A673 (cell line): Measurements from ENCODE around the gene BMP2K. TPM values are rescaled to one million over a fixed set of nuclear protein-coding genes. Genes with fewer than 3 reads are reported as not detected.

Experiments used
- BruUV-seq: library from RNA; stranded (reverse); fragments of 400-500 nt; replicated peaks from 2 replicates; lab custom pipeline; 2021; lab: Mats Ljungman, UMichigan
- CTCF ChIA-PET: fragments of 300-600 bp; sonication (Branson Sonifier 250); formaldehyde crosslinking; loops from one replicate; lab custom pipeline; 2022; ENCODE audit warnings: antibody characterized with exemption; lab: Charles Lee
- POLR2A ChIA-PET: fragments of 300-600 bp; sonication (Branson Sonifier 250); formaldehyde crosslinking; loops from one replicate; lab custom pipeline; 2022; ENCODE audit warnings: antibody characterized with exemption; ENCODE audit not compliant: low non-redundant PET; lab: Charles Lee
- DNase-seq: peaks from one replicate; pipeline ENCODE4 v3.0.0-alpha.2; 2015; ENCODE audit warnings: low spot score
- H3K27ac ChIP-seq: fragments of 200-600 bp; sonication (generic); 2 replicates; pipeline ENCODE4 v1.5.1; 2016; ENCODE audit warnings: mixed run types, low read depth, mild to moderate bottlenecking, mixed read lengths, antibody characterized with exemption, low read length; ENCODE audit not compliant: poor library complexity, severe bottlenecking
- H3K27me3 ChIP-seq: fragments of 200-600 bp; sonication (generic); replicated peaks from 2 replicates; pipeline ENCODE4 v1.6.1; 2017; ENCODE audit warnings: mixed run types, low read depth, mild to moderate bottlenecking, mixed read lengths, antibody characterized with exemption, low read length; ENCODE audit not compliant: insufficient read depth, poor library complexity
- H3K36me3 ChIP-seq: fragments of 200-600 bp; sonication (generic); 2 replicates; pipeline ENCODE4 v1.6.1; 2016; ENCODE audit warnings: mixed run types, mild to moderate bottlenecking, mixed read lengths, antibody characterized with exemption, low read length; ENCODE audit not compliant: insufficient read depth, poor library complexity, severe bottlenecking
- H3K4me1 ChIP-seq: fragments of 200-600 bp; sonication (generic); 2 replicates; pipeline ENCODE4 v1.6.1; 2017; ENCODE audit warnings: mixed run types, mild to moderate bottlenecking, mixed read lengths, antibody characterized with exemption, low read length; ENCODE audit not compliant: insufficient read depth, poor library complexity, severe bottlenecking
- H3K4me3 ChIP-seq: fragments of 200-600 bp; sonication (generic); 2 replicates; pipeline ENCODE4 v1.5.1; 2016; ENCODE audit warnings: low read depth, mixed run types, mild to moderate bottlenecking, mixed read lengths, low read length; ENCODE audit not compliant: poor library complexity, severe bottlenecking
- H3K9me3 ChIP-seq: fragments of 200-600 bp; sonication (generic); 2 replicates; pipeline ENCODE4 v1.6.1; 2016; ENCODE audit warnings: mixed run types, low read depth, mild to moderate bottlenecking, mixed read lengths, antibody characterized with exemption, low read length; ENCODE audit not compliant: poor library complexity, severe bottlenecking
- CTCF ChIP-seq: fragments of 300-800, 200-600 bp; sonication (generic); conservative IDR thresholded peaks from 2 replicates; pipeline ENCODE4 v1.5.1; 2017; ENCODE audit warnings: low read depth, mild to moderate bottlenecking, antibody characterized with exemption, low read length, moderate library complexity, mixed read lengths
- EZH2 ChIP-seq: fragments of 200-600 bp; sonication (generic); IDR thresholded peaks from 2 replicates; pipeline ENCODE4 v1.6.1; 2017; ENCODE audit warnings: borderline replicate concordance, low read depth, mild to moderate bottlenecking, mixed read lengths, antibody characterized with exemption, low read length; ENCODE audit not compliant: poor library complexity, severe bottlenecking
- intact Hi-C: fragments of 100-400 bp; cut with micrococcal nuclease; formaldehyde crosslinking; loops from one replicate; pipeline ENCODE4 v1.10.0; 2022; ENCODE audit not compliant: unreplicated experiment
- total RNA-seq: library from RNA; stranded (reverse); gene quantifications from 2 replicates; pipeline ENCODE4 v1.2.3, GENCODE V29; 2021

The BMP2K gene
- total RNA-seq, 1 experiment from 2014 or later: 14.3 TPM

- no peaks in the 10 kb centered on the region for H3K27me3 ChIP-seq
- intact Hi-C loops: no loop called here
- CTCF ChIA-PET: no interaction called here
- no peak overlapping the region for H3K4me3 ChIP-seq
- H3K9me3 ChIP-seq: no peaks in the 10 kb centered on the region
- H3K27ac ChIP-seq: no peak overlapping the region
- no TSS peak for BruUV-seq
- H3K4me1 ChIP-seq: no peaks in the 10 kb centered on the region
- H3K36me3 ChIP-seq: no peaks in the 10 kb centered on the region
- POLR2A ChIA-PET: no interaction called here
- TF ChIP-seq EZH2 (no peak), CTCF (no peak)
- no peak for DNase-seq
These were observed 13.6 kb upstream of the BMP2K start for GRCh38 chr4:78762529-78762928.

- ChIA-PET POLR2A (no interaction called here), CTCF (no interaction called here)
- no peak for TF ChIP-seq EZH2
- no peak for TF ChIP-seq CTCF
- Histone ChIP-seq H3K4me1 (no peaks in the 10 kb centered on the region), H3K36me3 (no peaks in the 10 kb centered on the region), H3K27me3 (no peaks in the 10 kb centered on the region), H3K9me3 (no peaks in the 10 kb centered on the region), H3K4me3 (no peak overlapping the region), H3K27ac (no peak overlapping the region)
- BruUV-seq: no TSS peak
- DNase-seq: no peak
- intact Hi-C loops: no loop called here
These were observed 12.9 kb upstream of the BMP2K start for GRCh38 chr4:78763251-78763650.

- no TSS peak for BruUV-seq
- Histone ChIP-seq H3K27ac (no peak overlapping the region), H3K4me1 (no peaks in the 10 kb centered on the region), H3K27me3 (no peaks in the 10 kb centered on the region), H3K9me3 (no peaks in the 10 kb centered on the region), H3K36me3 (no peaks in the 10 kb centered on the region), H3K4me3 (no peak overlapping the region)
- DNase-seq: no peak
- intact Hi-C loops: no loop called here
- TF ChIP-seq EZH2 (no peak), CTCF (no peak)
- CTCF ChIA-PET: no interaction called here
- POLR2A ChIA-PET: no interaction called here
These were observed 12.3 kb upstream of the BMP2K start for GRCh38 chr4:78763763-78764387.
